Adrenal gland (tissue), 12 donors: ENCODE results near the gene GRM5. TPM values are rescaled to one million over a fixed set of nuclear protein-coding genes. Genes with fewer than 3 reads are reported as not detected.

Experiments used
- DNase-seq, 7 donors: peaks; one replicate each; pipeline ENCODE4 v3.0.0-alpha.2; 2019 to 2020
- H3K27ac ChIP-seq, 5 donors: fragments of 200-600 bp; sonication (generic) in 4 of 5; 1 replicate in 3 of 5; 2 replicates in 2 of 5; pipeline versions ENCODE4 v1.5.1 to v1.8.0; 2016 to 2020; ENCODE audit warnings: mild to moderate bottlenecking in 1 of 5
- H3K27me3 ChIP-seq: fragments of 200-600 bp; 2 replicates; pipeline ENCODE4 v1.8.0; 2021
- H3K36me3 ChIP-seq, 2 donors: fragments of 200-600 bp; replicated peaks in 1 of 2; 1 replicate in 1 of 2; 2 replicates in 1 of 2; pipeline versions ENCODE4 v1.5.1 to v1.8.0; 2018 to 2022
- H3K4me1 ChIP-seq, 2 donors: fragments of 200-600 bp; replicated peaks in 1 of 2; 1 replicate in 1 of 2; 2 replicates in 1 of 2; pipeline versions ENCODE4 v1.5.1 to v1.8.0; 2018 to 2021
- H3K4me3 ChIP-seq, 4 donors: fragments of 200-600 bp; sonication (generic) in 3 of 4; one replicate each; pipeline ENCODE4 v1.5.1; 2016 to 2018
- H3K9me3 ChIP-seq, 3 donors: fragments of 200-600 bp; sonication (generic) in 1 of 3; replicated peaks in 1 of 3; 1 replicate in 2 of 3; 2 replicates in 1 of 3; pipeline versions ENCODE4 v1.5.1 to v1.8.0; 2016 to 2021
- POLR2A ChIP-seq, 2 donors: fragments of 450-650 bp; IDR thresholded peaks; one replicate each; pipeline ENCODE4 v1.6.1; 2017; ENCODE audit warnings: antibody characterized with exemption in 2 of 2, mild to moderate bottlenecking in 2 of 2, moderate library complexity in 1 of 2
- WGBS, 4 donors: extraction: QIAGEN DNeasy Blood & Tissue Kit in 2 of 4; methylation state at CpG; one replicate each; pipeline versions ENCODE4 v1.1.5 to v1.1.7; 2013 to 2017; 5-methylcytosine and 5-hydroxymethylcytosine counted together
- intact Hi-C, 2 donors: fragments of 100-400 bp; cut with DNase I; formaldehyde crosslinking; loops; one replicate each; pipeline versions ENCODE4 v1.14.1 to v1.15.0; 2022 to 2023
- polyA plus RNA-seq, 3 donors: library from polyadenylated mRNA; stranded (reverse); fragments of 200-250 nt in 2 of 3; fragments of 350-450 nt in 1 of 3; fragmentation: Illumina TruSeq in 1 of 3; extraction: RNeasy Lipid Tissue Mini Kit (QIAGEN cat#74804) in 1 of 3; gene quantifications; one replicate each; pipeline ENCODE4 v1.2.3, GENCODE V29; 2013 to 2014
- total RNA-seq, 9 donors: library from RNA; depleted of rRNA in 4 of 9; stranded (reverse); fragments of >200 nt in 4 of 9; fragments of 120-200 nt in 1 of 9; fragmentation: NEBNext Ultra II Directional in 1 of 9; extraction: Animal tissue kit (Norgen Biotek cat#: 25700) in 1 of 9; gene quantifications; one replicate each; pipeline versions ENCODE4 v1.1.0 to v1.2.4, GENCODE V29; 2013 to 2023
- TF ChIP-seq, protein P1 (sequence below), 6 experiments: fragments of 450-650 bp in 4 of 6; fragments of 200-600 bp in 2 of 6; sonication (generic) in 1 of 6; IDR thresholded peaks; 1 replicate in 5 of 6; 2 replicates in 1 of 6; pipeline versions ENCODE4 v1.5.1 to v1.8.0; 2016 to 2021; ENCODE audit warnings: antibody characterized with exemption in 6 of 6, mild to moderate bottlenecking in 2 of 6, moderate library complexity in 1 of 6
- donor health status: healthy with polysubstance abuse.
- donor health status: Bipolar disorder and iron deficiency.
- donor health status: DM: yes; HTN: yes; CAD: no.
- donor health status: DM: no; HTN: no; CAD: no.
- donor health status: DM: no; HTN: no; CAD: no.
- donor health status: DM: yes; HTN: yes; CAD: no.

Gene GRM5
- total and polyA plus RNA-seq, 12 donors, result under 0.01 to 0.33 (median 0.17) TPM; not detected in 8

DNA sequence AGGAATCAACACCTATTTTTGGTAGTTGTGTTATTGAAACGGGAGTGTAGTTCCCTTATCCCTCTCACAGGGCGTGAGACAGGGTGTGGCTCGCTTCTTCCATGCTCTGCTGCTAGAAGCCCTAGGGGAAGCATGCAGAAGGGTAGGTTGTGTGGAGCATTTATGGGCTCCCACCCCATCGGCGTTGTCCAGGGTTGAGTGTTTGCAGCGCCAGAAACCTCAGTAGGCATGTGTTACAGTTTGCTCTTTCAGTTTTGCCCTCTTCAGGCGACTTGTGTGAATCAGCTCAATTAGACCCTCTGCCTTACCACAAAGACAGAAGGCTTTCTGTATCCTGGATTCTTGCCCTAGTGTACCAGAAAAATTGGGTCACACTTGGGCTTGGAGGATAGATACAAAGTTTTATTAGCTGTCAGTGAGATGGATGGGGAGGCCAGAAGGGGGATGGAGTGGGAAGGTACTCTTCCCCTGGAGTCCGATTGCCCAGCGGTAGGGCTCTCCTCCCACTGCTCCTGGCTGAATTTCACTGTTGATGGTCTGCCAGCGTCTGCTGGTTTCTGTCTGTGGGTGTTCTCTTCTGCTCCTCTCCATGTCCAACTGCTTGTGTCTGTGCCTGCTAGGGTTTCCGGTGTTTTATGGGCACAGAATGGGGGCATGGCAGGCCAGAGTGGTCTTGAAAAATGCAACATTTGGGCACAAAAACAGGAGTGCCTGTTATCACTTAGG is 369.9 kb downstream of the GRM5 start:
- no peaks in the 10 kb centered on the region for H3K4me1 ChIP-seq
- intact Hi-C loops, result no loop called here
- H3K27ac ChIP-seq, result no peak overlapping the region
- DNase-seq, result no peak
- no peaks in the 10 kb centered on the region for H3K27me3 ChIP-seq
- H3K9me3 ChIP-seq, result no peaks in the 10 kb centered on the region
- no peak for TF ChIP-seq POLR2A (IDR thresholded peaks at IDR 0.05)
- TF ChIP-seq, protein P1, sequence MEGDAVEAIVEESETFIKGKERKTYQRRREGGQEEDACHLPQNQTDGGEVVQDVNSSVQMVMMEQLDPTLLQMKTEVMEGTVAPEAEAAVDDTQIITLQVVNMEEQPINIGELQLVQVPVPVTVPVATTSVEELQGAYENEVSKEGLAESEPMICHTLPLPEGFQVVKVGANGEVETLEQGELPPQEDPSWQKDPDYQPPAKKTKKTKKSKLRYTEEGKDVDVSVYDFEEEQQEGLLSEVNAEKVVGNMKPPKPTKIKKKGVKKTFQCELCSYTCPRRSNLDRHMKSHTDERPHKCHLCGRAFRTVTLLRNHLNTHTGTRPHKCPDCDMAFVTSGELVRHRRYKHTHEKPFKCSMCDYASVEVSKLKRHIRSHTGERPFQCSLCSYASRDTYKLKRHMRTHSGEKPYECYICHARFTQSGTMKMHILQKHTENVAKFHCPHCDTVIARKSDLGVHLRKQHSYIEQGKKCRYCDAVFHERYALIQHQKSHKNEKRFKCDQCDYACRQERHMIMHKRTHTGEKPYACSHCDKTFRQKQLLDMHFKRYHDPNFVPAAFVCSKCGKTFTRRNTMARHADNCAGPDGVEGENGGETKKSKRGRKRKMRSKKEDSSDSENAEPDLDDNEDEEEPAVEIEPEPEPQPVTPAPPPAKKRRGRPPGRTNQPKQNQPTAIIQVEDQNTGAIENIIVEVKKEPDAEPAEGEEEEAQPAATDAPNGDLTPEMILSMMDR (IDR thresholded peaks at IDR 0.05), result no peak
- 58 to 68% (median 63%) methylated on average over 11 of the region's 11 CpGs for WGBS, 4 donors
- H3K36me3 ChIP-seq, result no peaks in the 10 kb centered on the region
- no peak overlapping the region for H3K4me3 ChIP-seq

DNA sequence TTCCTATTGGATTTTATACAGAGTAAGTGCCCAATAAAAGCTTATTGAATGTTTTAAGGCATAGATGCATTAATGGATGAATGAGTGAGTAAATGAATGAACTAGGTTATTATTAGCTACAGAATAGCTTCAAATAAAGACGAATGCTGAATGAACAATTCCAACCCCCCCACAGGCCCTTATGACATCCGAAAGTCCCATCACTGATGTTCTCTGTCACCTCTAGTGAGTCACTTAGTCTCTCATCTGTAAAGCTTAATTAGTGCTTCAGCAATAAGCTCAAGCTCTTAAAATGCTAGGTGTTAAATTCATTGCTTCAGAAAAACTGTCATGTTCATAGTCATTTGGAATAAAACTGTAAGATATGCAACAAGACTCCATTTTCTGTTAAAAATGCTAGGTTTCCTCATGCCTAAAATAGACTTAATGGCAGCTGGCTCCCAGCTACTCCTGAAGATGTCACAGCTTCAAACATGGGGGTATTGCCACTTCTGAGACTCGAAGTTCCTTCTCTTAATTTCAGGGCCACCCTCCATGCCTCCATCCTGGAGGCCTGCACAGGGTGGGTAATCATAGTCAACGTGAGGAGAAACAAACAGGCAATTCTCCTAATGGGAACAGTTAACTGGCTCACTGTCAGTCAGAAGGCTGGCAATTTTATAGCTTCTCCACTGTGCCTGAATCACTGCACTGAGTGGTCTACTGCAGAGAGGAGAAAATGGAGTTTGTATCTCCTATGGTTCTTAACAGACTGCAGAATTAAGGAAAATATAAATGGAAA is 373.3 kb downstream of the GRM5 start:
- no peaks in the 10 kb centered on the region for H3K36me3 ChIP-seq
- 54 to 66% (median 56%) methylated on average over 4 of the region's 4 CpGs for WGBS, 4 donors
- no peaks in the 10 kb centered on the region for H3K27me3 ChIP-seq
- H3K9me3 ChIP-seq, result no peaks in the 10 kb centered on the region
- intact Hi-C loops, result no loop called here
- TF ChIP-seq, protein P1 (IDR thresholded peaks at IDR 0.05), result no peak
- no peak for TF ChIP-seq POLR2A (IDR thresholded peaks at IDR 0.05)
- DNase-seq, result no peak
- H3K27ac ChIP-seq, result no peak overlapping the region
- no peak overlapping the region for H3K4me3 ChIP-seq
- H3K4me1 ChIP-seq, result no peaks in the 10 kb centered on the region

DNA sequence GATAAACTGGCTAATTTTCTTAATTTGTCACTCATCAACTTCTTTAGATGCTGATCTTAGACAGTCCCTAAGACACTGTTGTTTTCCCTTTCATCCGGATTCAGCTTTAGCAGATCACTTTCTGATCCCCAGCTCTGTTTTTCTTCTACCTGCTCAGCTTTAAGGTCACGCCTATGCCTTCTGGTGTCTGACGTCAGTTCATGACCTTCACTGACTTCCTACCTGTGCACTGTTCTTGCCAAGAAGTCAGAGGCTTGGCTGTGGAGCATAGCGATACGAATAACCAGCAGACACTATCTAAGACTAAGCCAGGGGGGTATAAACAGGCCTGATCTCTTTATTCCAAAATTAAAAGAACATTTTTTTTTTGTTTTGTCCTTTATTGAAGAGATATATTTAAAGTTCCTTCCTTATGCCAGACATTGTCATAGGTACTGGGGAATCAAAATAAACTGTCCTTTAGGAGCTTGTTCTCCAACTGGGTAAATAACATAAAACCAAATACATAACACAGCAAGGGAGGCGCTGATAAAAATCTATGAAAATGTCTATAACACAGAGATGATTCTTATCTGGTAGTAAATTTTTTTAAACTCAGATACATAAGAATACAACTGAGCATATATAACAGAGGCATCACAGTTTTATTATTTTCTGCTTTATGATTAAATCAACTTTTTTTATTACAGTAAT is 376.1 kb downstream of the GRM5 start:
- TF ChIP-seq, protein P1 (IDR thresholded peaks at IDR 0.05), result no peak
- no peak for TF ChIP-seq POLR2A (IDR thresholded peaks at IDR 0.05)
- Histone ChIP-seq H3K4me3 (no peak overlapping the region), H3K36me3 (no peaks in the 10 kb centered on the region), H3K9me3 (no peaks in the 10 kb centered on the region), H3K27ac (no peak overlapping the region), H3K4me1 (no peaks in the 10 kb centered on the region), H3K27me3 (no peaks in the 10 kb centered on the region)
- DNase-seq, result no peak
- intact Hi-C loops, result no loop called here
- 60 to 74% (median 65%) methylated on average over 6 of the region's 6 CpGs for WGBS, 4 donors

DNA sequence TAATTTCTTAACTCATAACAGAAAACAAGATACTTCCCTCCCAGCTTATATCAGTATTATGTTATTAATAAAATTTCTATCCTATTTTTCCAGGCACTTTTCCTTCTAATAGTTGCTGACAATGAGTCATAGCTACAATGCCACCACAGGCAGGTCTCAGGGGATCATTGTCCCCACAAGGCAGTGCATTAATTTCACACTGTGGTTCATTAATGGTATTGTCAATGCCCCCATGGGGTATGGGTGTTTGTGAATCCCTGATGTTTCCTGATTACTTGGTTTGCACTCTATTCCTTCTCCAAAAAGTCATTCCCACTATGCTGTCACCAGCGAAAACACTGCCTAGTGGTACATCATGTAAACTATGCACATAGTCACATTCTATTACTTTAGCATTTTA is 382.8 kb downstream of the GRM5 start:
- Histone ChIP-seq H3K4me3 (no peak overlapping the region), H3K4me1 (no peaks in the 10 kb centered on the region), H3K9me3 (peaks cover 0 to 3% (median 0%) of the 10 kb centered on the region in 3 donors), H3K27ac (no peak overlapping the region), H3K36me3 (no peaks in the 10 kb centered on the region), H3K27me3 (no peaks in the 10 kb centered on the region)
- 79 to 94% (median 85%) methylated on average over 1 of the region's 1 CpG for WGBS, 4 donors
- intact Hi-C loops, result no loop called here
- no peak for DNase-seq
- TF ChIP-seq, protein P1 (IDR thresholded peaks at IDR 0.05), result no peak
- TF ChIP-seq POLR2A (IDR thresholded peaks at IDR 0.05), result no peak
